NAMALWA (cell line): ENCODE measurements around the gene KIF20B.
"Not testable (repeated sequence)": the region's sequence is repeated elsewhere in the genome, so short reads cannot be mapped to it uniquely, and the experiment has no call there.

Experiments
- DNase-seq: peaks from one replicate; pipeline ENCODE4 v3.0.0-alpha.2; 2015; ENCODE audit warnings: low spot score

KIF20B gene

DNA sequence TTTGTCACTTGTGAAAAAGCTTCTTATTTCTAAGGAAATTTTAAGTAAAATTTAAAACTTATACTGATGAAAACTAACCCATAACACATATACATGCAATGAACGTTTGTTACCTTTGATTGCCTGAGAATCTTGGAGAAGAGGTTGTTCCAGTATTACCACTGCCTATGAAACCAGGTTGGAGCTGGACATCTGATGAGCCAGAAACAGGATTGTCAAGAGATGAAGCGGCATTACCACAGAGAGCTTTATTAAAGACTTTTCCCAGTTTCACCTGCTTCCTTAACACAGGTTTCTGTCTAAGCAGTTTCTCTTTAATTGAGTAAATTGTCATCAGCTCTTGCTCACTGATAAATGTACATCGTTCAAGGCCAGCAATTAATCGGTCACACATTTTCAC is 9.0 kb upstream of the KIF20B start:
- DNase-seq = no peak

DNA sequence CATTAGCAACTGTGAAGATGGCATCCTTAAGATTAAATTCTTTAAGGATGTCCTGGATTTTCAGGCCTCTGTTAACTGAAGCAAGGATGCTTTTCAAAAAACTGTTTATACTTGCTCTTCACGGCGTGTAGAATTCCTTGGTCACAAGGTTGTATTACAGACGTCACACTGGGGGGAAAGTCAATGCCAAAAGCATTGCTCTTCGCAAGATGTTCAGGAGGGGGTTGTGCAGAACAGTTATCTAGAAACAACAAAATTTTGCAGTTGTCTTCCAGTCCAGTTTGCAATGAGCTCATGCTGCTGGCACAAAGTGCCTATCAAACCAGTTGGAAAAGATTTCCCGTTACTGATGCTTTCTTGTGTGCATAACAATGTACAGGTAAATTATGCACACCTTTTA is 8.2 kb upstream of the KIF20B start:
- no peak for DNase-seq

DNA sequence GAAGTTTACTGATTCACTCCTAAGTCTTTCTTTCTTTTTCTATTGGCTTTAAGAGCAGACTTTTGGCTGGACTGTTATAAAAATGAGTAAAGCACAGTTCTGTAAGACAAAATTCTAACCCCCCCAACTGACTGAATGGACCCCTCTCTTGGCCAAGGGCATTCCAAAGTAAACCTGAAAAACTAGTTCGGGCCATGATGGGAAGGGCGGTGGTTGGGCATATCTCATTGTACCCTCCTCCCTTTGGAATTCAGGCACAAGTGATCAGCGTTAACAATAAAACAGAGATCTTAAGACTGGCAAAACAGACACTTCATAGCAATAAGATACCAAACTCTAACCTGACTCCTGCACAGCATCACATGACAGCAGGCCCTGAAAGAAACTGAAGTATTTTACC is 6.1 kb upstream of the KIF20B start:
- no peak for DNase-seq

DNA sequence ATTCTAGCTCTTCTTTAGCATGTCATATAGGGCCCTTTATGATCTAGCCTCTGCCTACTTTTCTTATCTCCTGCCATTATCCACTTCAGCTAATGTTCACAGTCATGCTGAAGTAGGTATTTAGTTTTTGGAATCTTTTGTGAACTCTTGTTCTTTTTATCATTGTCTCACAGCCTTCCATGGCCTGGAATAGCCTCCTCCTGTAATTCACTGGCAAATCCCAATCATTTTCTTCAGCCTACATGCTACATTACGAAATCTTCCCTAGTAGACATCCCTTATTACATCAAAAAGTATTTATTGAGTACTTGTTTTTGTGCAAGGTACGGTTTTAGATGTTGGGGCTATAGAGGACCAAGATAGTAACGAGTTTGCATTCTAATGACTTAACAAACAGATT is 3.4 kb upstream of the KIF20B start:
- no peak for DNase-seq

DNA sequence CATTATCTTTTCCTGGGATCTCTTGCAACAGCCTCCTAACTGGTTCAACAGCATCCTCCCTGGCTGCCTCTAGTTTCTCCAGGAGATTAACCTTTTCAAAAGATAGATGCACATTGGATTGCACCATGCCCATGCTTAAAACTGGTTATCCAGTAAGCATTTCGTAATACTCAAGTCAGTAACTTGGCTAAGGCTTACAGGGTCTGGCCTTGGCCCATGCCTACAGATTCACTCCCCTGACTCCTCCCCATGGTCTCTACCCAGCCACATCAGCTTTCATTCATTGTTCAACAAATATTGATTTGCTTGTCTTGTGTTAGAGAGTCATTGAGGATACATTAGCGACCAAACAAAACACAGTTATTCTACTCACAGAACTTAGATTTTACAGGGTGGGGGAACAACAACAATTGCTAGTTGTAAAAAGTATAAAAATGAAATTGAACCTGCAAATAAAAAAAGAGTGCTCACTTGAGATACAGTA is 1.8 kb upstream of the KIF20B start:
- DNase-seq = no peak

DNA sequence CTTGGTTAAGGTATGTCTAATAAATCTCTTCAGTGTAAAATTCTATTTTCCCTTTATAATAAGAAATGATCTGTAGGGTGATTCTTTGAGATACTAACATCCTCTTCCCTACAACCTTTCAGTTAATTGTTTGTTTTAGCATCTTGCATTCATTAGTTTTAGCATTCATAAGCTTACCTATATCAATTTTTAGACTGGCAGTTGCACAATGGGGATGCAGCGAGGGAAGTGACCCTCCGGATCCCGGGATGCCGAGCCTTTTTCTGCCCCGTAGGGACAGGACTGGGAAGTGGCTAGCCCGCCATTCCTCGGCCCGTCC is 508 bp upstream of the KIF20B start:
- DNase-seq = no peak

DNA sequence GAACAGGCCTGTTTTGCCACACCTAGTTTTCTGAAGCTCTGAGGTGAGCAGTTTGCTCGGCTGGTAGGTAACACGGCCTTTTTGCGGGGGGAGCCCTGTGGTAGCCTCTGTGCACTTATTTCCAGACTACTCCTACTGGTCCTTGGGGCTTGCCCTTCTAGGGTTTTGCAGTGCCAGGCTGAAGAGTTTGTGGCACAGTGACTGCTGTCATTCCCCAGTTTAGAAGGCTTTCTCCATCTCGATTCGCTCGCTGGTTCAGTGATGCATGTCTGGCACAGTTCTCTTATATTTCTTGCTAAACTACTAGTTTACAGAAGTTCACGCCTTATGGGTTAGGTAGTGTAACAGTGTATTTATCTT is 711 bp downstream of the KIF20B start:
- DNase-seq = peak; percentile 51

DNA sequence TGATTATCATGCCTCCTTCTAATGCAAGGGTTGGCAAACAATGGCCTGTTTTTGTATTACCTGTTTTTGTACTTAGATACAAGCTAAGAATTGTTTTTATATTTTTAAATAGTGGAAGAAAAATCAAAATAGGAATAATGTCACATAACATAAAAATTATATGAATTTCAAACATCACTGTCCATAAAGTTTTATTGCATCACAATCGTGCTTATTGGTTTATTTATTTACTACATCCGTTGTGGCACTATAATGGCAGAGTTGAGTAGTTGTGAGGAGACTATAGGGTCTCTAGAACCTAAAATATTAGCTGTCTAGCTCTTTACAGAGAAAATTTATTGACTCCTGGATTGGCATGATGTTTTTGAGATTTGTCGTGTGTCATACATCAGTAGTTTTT is 4.1 kb downstream of the KIF20B start:
- DNase-seq = no peak

DNA sequence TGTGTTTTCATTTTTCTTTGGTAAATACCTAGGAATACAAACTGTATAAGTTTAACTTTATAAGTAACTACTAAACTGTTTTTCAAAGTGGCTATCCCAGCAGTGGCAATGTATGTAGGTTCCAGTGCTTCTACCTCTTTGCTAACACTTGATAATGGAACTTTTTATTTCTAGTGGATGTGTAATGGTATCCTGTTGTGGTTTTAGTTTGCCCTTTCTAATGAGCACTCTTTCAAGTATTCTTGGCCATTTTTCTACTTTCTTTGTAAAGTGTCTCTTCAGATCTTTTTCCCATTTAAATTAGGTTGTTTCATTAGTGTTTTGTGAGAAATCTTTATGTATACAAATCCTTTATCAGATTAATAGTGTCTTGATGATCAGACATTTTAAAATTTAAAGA is 4.6 kb downstream of the KIF20B start:
- no peak for DNase-seq

DNA sequence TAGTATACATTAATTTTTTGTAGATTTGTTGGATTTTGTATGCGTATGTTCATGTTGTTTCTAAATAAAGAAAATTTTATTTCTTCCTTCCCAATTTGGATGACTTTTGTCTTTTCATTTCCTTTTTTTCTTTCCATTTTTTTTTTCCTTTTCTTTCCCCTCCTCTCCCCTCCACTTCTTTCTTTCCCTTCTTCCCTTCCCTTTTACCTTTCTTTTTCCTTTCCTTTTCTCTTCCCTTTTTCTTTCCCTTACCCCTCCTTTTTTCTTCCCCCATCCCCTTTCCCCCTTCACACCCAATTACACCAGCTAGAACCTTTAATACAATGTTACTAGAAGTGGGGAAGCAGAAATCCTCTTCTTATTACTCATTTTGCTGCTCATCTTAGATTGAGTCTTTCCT is 6.0 kb downstream of the KIF20B start:
- no peak for DNase-seq

DNA sequence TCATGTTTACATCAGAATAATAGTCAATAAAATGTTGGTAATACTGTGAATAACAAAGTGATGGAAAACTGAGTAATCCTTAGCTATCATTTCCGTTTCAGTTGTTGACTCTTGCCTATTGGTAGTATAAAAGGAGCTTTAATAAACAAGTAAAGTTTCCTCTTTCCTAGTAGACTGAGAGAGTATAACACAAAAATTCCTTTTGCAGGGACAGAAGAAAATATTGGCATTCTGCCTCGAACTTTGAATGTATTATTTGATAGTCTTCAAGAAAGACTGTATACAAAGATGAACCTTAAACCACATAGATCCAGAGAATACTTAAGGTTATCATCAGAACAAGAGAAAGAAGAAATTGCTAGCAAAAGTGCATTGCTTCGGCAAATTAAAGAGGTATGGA is 9.4 kb downstream of the KIF20B start:
- no peak for DNase-seq

DNA sequence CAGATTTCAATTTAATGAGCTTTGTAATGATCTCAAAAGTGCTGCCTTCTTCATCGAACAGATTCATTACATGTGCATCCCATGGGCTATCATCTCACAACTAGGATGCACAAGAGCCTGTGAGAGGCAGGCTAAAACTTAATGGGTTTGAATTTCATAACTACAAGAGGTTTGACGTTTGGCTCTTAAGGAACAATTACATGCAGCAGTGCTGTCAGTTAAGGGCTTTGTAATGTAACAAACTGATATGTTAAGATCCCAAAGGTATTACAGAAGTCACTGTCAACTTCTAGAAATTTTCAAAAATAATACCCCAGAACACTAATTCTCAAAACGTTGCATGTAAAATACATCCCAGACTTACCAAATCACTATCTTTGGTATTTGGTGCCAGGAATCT is 33.2 kb downstream of the KIF20B start:
- DNase-seq = no peak

DNA sequence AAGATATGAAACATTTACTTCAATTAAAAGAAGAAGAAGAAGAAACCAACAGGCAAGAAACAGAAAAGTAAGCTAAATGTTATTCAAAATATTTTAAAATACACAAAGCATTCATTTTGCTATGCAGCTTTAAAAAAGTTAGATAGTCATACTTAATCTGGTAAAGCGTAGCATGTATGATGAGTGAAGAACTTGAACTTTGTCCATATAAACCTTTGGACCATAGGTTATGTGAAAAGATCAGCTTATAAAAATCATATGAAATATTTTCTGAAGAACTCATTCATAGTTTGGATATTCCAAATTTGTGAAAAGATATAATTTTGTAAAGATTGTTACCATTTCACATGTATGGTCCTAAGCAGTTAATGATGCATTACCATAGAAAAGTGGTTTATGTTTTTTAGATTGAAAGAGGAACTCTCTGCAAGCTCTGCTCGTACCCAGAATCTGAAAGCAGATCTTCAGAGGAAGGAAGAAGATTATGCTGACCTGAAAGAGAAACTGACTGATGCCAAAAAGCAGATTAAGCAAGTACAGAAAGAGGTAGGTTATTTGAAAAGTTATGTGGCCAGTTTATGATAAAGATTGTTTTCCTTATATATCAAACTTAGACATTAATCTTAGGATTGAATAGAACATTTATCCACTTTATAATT is 37.3 kb downstream of the KIF20B start:
- DNase-seq = peak; percentile 48

DNA sequence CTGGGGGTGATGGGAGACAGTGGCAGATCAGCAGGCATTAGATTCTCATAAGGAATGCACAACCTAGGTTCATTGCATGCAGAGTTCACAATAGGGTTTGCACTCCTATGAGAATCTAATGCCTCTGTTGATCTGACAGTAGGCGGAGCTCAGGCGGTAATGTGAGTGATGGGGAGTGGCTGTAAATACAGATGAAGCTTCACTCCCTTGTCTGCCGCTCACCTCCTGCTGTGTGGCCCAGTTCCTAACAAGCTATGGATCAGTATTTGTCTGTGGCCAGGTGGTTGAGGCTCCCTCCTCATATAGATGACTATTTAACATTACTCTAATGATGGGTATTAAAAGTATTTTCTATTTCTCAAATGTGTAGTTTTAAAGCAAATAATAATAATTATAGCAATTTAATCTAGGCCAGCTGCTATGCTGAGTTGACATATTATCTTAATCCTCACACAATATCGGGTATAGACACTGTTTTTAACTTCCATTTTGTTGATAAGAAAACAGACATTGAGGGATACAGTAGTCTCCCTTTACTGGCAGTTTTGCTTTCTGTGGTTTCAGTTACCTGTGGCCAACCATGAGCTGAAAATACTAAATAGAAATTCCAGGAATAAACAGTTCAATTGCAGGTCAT is 39.9 kb downstream of the KIF20B start:
- no peak for DNase-seq

DNA sequence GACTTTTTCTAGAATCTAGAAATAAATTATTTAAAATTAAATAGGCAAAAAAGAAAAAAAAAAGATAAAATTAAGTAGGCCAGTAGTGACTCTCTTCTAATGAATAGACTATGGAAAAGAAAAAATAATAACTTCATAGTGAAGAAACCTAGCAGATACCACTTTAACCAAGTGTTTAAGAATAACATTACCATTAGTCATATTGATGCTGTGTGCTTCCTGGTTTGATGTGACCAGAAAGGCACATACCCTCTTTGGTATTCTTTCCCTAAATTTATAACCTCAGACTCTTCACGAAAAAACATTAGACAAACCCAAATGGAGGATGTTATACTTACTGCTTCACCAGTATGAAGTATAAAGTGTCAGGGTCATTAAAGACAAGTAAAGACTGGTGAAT is 42.6 kb downstream of the KIF20B start:
- DNase-seq = no peak

DNA sequence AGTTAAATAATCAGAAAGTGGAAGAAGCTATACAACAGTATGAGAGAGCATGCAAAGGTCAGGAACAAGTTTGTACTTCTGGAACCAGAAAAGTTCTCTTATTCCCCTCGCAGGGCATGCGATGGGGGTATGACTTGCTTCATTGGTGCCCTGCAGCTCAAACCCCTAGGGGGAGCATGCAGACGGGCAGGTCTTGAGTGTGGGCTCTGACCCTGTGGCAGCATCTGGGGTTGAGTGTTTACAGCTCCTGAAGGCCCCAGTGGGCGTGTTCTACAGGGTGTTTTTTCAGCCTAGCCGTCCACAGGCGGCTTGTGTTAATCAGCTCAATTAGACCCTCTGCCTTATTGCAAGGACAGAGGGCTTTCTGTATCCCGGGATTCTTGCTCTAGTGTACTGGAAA is 44.5 kb downstream of the KIF20B start:
- no peak for DNase-seq

DNA sequence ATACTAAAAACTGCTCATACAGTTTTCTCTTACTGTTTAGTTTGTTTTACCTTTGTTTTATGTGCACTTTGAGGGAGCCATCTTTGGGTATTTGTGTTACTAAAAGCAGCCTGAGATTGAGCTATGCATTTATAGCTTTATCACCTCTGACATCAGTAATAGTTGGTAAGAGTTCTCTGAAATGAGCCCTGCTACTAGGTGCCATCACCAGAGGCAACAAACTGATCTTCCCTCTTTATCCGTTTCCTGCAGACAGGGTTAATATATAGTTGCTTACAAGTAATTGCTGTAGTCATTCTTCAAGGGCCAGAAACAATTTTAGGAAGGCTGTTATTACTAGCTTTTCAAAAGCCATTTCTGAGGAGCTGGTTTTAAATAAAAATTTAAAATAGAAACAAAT is 49.1 kb downstream of the KIF20B start:
- no peak for DNase-seq

DNA sequence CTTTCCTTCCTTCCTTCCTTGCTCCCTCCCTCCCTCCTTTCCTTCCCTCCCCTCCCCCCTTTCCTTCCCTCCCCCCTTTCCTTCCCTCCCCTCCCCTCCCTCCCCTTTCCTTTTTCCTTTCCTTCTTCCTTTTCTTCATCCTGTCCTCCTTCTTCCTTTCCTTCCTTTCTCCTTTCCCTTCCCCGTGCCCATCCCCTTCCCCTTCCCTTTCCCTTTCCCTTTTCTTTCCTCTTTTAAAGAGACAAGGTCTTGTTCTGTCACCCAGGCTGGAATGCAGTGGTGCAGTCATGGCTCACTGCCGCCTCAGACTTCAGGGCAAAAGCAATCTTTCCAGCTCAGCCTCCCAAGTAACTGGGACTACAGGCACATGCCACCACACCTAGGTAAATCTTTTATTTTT is 54.0 kb downstream of the KIF20B start:
- no peak for DNase-seq

DNA sequence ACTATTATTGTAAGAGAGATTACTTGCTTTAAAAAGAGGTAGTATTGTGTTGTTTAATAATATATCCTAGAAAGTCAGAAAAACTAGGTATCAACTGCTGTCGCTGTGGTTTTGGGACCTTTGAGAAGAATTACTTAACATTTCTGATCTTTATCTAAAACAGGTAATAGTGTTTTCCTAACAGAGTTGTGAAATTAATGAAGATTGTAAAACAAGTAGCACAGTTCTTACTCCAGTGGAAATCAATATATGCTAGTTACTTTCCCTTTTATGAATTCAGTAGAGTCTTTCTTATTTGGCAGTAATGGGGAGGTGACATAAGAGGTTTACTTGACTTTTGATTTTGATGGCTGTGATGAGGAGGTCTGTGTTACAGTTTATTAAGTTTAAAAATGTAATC is 58.1 kb downstream of the KIF20B start:
- DNase-seq = no peak

DNA sequence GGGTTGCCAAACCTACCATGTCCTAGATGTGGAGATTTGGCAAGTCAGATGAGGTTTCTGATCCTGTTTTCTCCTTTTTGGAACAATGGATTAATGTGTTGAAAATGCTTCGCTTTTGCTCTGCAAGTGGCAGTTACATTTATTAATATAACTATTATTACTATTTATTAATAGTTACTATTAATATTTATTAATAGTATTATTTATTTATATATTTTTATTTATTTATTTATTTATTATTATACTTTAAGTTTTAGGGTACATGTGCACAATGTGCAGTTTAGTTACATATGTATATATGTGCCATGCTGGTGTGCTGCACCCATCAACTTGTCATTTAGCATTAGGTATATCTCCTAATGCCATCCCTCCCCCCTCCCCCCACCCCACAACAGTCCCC is 62.3 kb downstream of the KIF20B start:
- DNase-seq = not testable (repeated sequence)

DNA sequence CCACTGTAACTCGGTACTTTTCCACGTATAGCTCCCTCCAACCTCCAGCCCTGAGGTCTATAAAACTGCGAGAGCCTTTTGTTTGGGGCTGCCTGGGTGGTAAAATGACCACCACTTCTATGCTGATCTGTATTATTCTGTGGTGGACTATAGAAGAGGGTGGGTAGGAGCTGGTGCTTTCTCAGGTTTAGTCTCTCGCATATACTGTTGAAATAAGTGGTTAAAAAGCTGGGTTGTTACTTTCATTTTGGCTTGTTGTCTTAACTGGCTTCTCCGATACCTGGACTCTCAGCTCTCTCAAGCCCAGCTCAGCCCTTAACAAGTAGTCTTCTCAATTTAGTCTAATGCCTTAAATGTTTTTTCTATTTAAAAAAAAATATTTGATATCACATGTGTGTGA is 70.3 kb downstream of the KIF20B start:
- DNase-seq = no peak

DNA sequence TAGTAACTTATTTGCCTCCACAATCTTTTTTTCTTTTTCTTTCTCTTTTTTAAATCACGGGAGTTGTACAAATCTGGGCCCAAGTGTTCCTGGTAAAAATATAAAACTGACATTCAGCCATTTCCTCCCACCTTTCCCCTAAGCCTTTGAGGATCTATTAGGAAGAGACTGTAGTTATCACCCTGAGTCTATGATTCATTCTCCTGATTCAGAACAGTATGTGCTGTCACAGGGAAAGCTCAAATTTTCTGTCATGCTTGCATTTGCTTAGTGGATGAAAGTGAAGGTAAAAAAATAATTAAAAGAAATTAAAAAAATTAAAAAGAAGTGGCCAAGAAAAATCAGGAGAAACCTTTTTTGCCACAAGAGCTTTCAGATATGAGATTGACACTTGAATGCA is 71.7 kb downstream of the KIF20B start:
- DNase-seq = no peak

DNA sequence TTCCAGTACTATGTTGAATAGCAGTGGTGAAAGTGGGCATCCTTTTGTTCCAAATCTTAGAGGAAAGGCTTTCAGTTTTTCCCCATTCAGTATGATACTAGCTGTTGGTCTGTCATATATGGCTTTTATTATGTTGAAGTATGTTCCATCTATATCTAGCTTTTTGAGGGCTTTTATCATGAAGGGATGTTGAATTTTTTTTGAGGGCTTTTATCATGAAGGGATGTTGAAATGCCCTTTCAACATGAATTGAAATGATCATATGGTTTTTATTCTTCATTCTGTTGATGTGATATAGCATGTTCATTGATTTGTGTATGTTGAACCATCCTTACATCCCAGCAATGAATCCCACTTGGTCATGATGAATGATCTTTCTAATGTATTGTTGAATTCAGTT is 75.3 kb downstream of the KIF20B start:
- DNase-seq = no peak

DNA sequence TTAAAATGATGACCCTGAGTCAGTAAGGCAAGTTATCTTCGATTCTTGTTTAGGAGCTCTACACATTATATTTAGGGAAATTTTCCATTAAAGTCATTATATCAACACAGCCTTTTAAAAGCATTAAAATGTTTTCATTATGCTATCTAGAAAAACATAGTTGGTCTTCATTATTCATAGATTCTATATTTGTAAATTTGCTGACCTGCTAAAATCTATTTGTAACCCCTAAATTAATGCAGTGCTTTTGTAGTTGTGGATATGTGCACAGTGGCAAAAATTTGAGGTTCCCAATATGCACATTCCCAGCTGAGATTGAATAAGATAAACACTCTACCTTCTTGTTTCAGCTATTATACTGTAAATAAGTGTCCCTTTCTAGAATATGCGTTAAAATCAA is 81.1 kb downstream of the KIF20B start:
- DNase-seq = no peak

DNA sequence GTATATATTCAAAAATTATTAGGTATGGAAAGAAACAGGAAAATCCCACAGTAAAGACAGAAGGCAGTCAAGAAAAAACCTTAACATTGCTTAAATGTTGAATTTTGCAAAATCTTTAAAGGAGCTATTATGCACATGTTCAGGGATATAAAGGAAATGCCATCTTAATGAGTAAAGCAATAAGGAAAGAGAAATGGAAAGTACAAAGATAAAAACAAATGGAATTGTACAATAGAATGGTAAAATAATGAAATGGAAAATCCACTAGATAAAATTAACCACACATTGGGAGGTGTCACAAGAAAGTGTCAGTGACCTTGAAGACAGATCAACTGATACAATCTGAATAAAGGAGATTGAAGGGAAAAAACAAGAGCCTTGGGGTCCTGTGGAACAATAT is 82.0 kb downstream of the KIF20B start:
- no peak for DNase-seq
